K562 (cell line): ENCODE data around the gene SMCO4.

Experiments
- CBX3 ChIP-seq, 2 experiments: IDR thresholded peaks; 1 replicate in 1 of 2; 2 replicates in 1 of 2; pipeline ENCODE4 v1.6.1; 2012; ENCODE audit warnings: inconsistent platforms in 2 of 2, low read length in 2 of 2, borderline replicate concordance in 1 of 2, control low read depth in 1 of 2
- ETV6 ChIP-seq, 3 experiments: fragments of 150-350 bp in 1 of 3; sonication (generic) in 1 of 3; formaldehyde crosslinking in 1 of 3; IDR thresholded peaks; 2 replicates each; pipeline versions ENCODE4 v1.6.1 to v1.8.0; 2014 to 2022; ENCODE audit warnings: borderline replicate concordance in 2 of 3, low read depth in 2 of 3, antibody characterized with exemption in 1 of 3, low read length in 1 of 3, mild to moderate bottlenecking in 1 of 3, missing genetic modification reagents in 1 of 3
- GMEB1 ChIP-seq: fragments of 250-450 bp; sonication (Bioruptor Pico); IDR thresholded peaks from 2 replicates; pipeline ENCODE4 v1.4.0; 2020; ENCODE audit warnings: mild to moderate bottlenecking
- ZNF384 ChIP-seq: IDR thresholded peaks from 2 replicates; pipeline ENCODE4 v1.6.1; 2012; ENCODE audit warnings: low read depth, low read length, improper control_type of control experiment
- TF ChIP-seq, protein P1 (sequence below), 3 experiments: IDR thresholded peaks in 2 of 3; conservative IDR thresholded peaks in 1 of 3; 2 replicates each; pipeline ENCODE4 v1.5.1; 2011 to 2012; ENCODE audit warnings: low read length in 3 of 3, mild to moderate bottlenecking in 3 of 3, control low read depth in 2 of 3, improper control_type of control experiment in 1 of 3, inconsistent platforms in 1 of 3, low read depth in 1 of 3, mixed read lengths in 1 of 3, moderate library complexity in 1 of 3; ENCODE audit not compliant: insufficient read depth in 2 of 3

DNA sequence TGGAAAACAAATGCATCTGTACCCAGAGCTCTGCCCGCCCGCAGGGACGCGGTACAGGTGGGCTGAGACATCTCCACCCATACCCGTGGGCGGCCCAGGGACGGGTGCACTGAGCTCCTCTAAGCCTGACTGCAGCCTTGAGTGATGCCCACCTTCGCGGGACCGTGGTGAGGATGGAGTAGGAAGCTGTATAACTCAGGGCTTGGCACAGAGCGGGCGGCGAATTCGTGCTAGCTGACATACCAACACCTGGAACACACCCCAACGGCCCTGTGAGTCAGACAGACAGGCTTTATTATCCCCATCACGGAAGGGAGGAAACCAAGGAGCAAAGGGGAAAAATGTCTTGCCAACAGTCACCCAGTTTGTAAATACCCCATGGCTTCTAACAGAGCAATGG lies 61.9 kb downstream of the SMCO4 start:
- TF ChIP-seq ZNF384 (no peak), CBX3 (IDR thresholded peaks at IDR 0.05; ENCODE audit: borderline replicate concordance in 1 of 2, low read length in 2 of 2) (no peak), ETV6 (IDR thresholded peaks at IDR 0.05; ENCODE audit: borderline replicate concordance in 1 of 2, low read depth in 2 of 2, low read length in 1 of 2) (no peak), ETV6 (CRISPR knock-in tag; IDR thresholded peaks at IDR 0.05; ENCODE audit: borderline replicate concordance) (no peak), GMEB1 (CRISPR knock-in tag) (no peak)
- TF ChIP-seq, protein P1, sequence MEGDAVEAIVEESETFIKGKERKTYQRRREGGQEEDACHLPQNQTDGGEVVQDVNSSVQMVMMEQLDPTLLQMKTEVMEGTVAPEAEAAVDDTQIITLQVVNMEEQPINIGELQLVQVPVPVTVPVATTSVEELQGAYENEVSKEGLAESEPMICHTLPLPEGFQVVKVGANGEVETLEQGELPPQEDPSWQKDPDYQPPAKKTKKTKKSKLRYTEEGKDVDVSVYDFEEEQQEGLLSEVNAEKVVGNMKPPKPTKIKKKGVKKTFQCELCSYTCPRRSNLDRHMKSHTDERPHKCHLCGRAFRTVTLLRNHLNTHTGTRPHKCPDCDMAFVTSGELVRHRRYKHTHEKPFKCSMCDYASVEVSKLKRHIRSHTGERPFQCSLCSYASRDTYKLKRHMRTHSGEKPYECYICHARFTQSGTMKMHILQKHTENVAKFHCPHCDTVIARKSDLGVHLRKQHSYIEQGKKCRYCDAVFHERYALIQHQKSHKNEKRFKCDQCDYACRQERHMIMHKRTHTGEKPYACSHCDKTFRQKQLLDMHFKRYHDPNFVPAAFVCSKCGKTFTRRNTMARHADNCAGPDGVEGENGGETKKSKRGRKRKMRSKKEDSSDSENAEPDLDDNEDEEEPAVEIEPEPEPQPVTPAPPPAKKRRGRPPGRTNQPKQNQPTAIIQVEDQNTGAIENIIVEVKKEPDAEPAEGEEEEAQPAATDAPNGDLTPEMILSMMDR (IDR thresholded peaks at IDR 0.05 in 2 of 3, conservative IDR thresholded peaks at IDR 0.05 in 1 of 3; ENCODE audit: insufficient read depth in 2 of 3, low read depth in 1 of 3, low read length in 3 of 3) = no peak
